CD4-positive, alpha-beta T cell treated with Interleukin-6 at 100 ng/mL for 8 hours (primary cell): ENCODE results near the gene ARFGEF3.
"Not testable (repeated sequence)": the region's sequence is repeated elsewhere in the genome, so short reads cannot be mapped to it uniquely, and the experiment has no call there.

ENCODE experiments used
- DNase-seq: peaks from one replicate; pipeline ENCODE4 v3.0.0-alpha.2; 2020; ENCODE audit warnings: mixed read lengths, low spot score

Gene ARFGEF3

GRCh38 chr6:138272533-138273315 is 111.0 kb downstream of the ARFGEF3 start:
- no peak for DNase-seq

- DNase-seq, result no peak
These were observed 114.2 kb downstream of the ARFGEF3 start for GRCh38 chr6:138275976-138276375.

DNA sequence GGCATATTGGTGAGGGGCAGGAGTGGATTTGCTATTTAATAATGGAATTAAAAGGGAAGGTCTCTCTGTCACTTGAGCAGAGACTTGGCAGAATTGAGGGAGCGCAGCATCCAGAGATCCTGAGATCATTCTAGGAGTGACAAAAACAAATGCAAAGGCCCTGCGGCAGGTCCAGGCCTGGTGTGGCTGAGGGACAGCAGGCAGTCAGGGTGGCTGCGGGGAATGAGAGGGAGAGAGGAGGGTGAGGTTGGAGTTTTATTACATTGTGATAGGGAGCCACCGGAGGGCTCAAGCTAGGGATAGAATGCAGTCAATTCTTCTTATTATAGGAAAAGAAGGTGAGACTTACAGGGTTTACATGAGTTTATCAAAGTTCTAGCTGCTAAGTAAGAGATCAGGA is 116.1 kb downstream of the ARFGEF3 start:
- DNase-seq, result no peak

GRCh38 chr6:138278326-138278725 is 116.6 kb downstream of the ARFGEF3 start:
- no peak for DNase-seq

- no peak for DNase-seq
These were observed 124.1 kb downstream of the ARFGEF3 start for GRCh38 chr6:138285800-138286199.

GRCh38 chr6:138286698-138287097 is 125.0 kb downstream of the ARFGEF3 start:
- DNase-seq, result no peak

DNA sequence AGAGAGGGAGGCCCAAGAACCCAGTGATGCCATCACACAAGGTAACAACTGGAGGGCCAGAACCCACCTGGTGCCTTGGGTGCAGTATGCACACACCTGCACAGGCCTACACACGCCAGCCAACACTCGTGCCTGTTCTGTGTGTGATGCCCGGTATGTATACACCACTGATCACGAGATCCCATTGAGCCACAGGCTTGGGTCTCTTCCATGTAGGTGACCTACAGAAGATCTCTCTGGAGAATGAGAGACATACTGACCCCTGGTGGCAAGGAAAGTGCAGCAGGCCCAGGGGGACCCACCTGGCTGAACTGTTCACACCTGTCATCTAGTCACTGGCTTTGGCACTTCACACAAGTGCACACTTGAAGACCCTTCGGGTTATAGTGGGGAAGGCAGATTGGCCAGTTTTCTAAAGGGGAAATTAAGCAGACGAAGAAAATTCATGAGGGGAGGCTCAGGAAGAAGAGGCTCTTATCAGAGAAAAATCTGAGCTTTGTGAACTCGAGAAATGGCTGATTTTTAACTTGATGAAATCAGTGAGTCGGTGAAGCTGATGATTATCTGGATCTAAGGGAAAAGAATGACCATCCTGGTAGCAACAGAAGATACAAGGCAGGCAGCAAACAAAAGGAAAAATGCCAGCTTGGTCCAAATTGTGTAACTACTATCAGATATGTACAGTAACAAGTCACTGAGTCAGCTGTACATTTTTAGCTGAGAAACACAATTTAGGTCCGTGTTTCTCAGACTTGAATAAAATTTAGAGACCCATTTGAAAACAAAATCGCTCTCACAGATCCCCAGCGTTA is 125.6 kb downstream of the ARFGEF3 start:
- peak; percentile 33 for DNase-seq

DNA sequence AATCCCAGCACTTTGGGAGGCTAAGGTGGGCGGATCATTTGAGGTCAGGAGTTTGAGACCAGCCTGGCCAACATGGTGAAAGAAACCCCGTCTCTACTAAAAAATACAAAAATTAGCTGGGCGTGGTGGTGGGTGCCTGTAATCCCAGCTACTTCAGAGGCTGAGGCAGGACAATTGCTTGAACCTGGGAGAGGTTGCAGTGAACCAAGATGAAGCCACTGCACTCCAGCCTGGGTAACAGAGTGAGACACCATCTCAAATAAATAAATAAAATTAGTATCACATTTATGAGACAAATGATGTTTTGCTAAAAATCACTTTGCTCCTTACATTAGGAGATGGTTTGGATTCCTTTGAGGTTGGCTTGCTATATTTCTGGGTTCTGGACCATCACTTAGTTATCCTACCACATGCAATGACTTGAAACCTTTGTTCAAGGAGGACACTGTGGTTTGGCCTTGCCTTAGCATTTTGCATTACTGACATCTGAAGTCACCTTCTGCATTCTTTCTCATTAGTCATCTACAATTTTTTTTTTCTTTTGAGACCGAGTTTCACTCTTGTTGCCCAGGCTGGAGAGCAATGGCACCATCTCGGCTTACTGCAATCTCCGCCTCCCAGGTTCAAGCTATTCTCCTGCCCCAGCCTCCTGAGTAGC is 126.8 kb downstream of the ARFGEF3 start:
- not testable (repeated sequence) for DNase-seq

DNA sequence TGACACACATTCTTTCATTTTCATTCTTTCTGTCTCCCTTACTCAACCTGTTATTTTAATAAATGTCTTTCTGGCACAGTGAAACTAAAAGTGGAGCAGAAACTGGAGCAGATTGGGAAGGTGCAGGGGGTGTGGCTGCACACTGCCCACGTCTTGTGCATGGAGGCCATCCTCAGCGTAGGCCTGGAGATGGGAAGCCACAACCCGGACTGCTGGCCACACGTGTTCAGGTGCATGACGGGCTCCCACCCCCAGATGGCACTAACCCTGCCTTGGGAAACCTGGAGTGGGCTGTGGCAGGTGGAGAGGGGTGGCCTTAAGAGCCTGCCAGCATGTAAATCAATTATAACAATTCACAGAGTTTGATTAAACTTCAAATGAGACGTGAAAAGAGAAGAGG is 128.0 kb downstream of the ARFGEF3 start:
- DNase-seq, result no peak

GRCh38 chr6:138290423-138290962 is 128.8 kb downstream of the ARFGEF3 start:
- no peak for DNase-seq

GRCh38 chr6:138291036-138291848 is 129.5 kb downstream of the ARFGEF3 start:
- DNase-seq, result no peak

DNA sequence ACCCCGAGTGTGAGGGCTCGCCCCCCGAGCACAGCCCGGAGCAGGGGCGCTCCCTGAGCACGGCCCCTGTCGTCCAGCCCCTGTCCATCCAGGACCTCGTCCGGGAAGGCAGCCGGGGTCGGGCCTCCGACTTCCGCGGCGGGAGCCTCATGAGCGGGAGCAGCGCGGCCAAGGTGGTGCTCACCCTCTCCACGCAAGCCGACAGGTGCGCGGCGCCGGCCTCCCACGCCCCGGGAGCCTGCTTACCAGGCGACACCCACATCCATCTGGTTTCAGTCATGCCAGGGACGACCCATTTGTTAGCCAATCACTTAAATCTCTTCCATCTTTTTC is 130.1 kb downstream of the ARFGEF3 start:
- no peak for DNase-seq

- no peak for DNase-seq
These were observed 130.7 kb downstream of the ARFGEF3 start for GRCh38 chr6:138292482-138292881.

DNA sequence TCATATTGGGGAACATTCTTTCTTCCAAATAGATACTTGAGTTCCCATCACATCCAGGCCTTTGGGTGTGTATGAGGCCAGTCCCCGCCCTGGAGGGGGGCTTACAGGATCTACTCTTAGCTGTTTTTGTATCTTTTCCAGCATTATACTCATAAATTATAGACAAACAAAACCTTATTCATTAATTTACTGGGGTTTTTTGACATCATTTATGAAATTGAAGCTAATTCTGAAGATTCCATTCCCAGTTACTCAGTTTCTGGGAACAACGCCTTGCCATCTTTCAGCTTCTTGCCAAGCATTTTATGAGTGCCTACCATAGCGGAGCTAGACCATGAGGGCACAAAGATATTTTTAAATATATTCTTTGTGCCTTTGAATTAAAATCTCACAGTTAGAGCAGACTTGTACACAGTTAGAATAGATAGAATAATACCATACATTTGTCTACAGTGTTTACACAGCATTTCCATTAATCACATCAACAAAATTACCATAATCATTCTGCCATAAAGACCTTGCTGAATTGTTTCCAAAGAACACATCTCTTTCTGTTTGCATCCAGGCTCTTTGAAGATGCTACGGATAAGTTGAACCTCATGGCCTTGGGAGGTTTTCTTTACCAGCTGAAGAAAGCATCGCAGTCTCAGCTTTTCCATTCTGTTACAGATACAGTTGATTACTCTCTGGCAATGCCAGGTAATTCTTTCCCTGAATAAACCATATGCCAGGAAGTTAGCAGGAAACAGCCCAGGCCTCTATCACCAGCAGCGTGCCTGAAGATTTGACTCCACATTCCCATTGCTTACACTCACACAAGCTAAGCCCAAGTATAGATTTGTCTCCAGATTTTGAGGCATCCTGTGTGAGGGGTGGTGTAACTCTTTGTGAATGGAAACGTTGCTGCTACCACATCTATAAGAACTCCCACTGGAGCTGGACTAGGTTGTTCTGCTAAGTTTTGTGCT is 132.0 kb downstream of the ARFGEF3 start:
- DNase-seq, result no peak

- no peak for DNase-seq
These were observed 134.6 kb downstream of the ARFGEF3 start for GRCh38 chr6:138296381-138296780.

- no peak for DNase-seq
These were observed 135.0 kb downstream of the ARFGEF3 start for GRCh38 chr6:138296786-138297185.

- no peak for DNase-seq
These were observed 136.1 kb downstream of the ARFGEF3 start for GRCh38 chr6:138297761-138298298.

GRCh38 chr6:138300469-138300868 is 138.7 kb downstream of the ARFGEF3 start:
- no peak for DNase-seq

DNA sequence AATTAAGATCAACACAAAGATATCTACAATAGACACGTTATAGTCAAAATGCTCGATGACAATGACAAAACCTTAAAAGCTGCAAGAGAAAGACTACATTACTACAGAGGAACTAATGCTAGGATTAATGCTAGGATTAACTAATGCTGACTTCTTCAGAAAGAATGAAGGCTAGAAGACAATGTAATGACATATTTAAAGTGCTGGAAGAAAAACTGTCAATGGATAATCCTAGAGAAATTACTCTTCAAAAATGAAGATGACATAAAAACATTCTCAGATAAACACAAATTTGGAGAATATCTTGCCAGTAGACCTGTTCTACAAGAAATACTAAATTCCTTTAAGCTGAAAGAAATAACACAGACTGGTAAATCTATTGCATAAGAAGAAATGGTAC is 140.8 kb downstream of the ARFGEF3 start:
- no peak for DNase-seq

DNA sequence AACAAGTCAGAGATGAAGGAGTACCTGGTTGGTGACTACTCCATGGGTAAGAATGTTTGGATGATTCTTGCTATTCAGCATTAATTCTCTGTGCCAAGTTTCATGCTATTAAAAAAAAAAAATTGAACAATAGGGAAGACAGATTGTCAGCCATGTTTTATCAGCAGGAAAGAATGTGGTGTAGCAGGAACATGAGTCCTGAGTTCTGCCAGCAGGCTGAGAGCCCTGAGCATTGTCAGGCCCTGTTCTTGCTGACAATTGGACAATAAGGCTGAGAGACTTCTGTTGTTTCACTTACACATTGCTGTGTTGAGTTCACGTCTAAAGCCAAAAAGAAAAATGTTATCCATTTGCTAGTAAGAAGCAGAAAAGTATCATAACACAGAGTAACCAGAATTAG is 145.6 kb downstream of the ARFGEF3 start:
- DNase-seq, result no peak
